ENCODE data around the gene CLDN24.
"Not testable (repeated sequence)": the region's sequence is repeated elsewhere in the genome, so short reads cannot be mapped to it uniquely, and the experiment has no call there.

Gene CLDN24

DNA sequence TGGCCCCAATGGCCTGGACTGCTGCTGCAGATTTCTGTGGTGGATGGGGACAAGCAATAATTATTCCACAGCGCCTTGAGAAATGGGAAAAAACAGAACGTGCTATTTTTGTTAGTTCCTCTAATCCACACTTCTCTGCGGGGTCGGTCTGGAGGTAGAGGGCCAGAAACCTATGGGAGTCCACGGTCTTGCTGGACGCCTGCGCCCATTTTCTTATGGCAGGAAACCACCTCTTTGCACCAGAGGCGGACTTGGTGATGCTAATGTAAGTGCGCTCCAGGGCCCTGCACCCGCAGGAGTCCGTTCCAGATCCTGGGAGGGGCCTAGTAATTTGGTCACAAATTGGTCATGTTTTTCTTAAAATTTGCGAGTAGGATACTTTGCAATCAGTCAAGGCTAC lies 25.9 kb upstream of the CLDN24 start:
- in situ Hi-C loops (cut with HindIII; ENCODE audit: low sequenced_read_pairs): no loop called here

DNA sequence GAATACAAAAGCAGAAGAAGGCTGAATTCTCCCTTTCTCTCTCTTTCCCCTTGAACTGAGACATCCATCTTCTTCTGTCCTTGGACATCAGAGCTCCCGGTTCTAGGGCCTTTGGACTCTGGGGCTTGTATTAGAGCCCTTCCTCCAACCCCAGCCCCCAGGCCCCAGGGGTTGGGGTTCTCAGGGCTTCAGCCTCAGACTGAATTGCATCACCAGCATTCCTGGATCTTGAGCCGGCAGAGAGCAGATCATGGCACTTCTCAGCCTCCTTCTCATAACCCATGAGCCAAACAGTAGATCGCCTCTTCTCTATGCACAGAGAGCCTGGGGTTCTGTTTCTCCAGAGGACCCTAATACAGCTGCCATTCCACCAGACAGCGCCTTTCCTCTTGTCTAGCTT lies 25.3 kb upstream of the CLDN24 start:
- in situ Hi-C loops (cut with HindIII; ENCODE audit: low sequenced_read_pairs): no loop called here

DNA sequence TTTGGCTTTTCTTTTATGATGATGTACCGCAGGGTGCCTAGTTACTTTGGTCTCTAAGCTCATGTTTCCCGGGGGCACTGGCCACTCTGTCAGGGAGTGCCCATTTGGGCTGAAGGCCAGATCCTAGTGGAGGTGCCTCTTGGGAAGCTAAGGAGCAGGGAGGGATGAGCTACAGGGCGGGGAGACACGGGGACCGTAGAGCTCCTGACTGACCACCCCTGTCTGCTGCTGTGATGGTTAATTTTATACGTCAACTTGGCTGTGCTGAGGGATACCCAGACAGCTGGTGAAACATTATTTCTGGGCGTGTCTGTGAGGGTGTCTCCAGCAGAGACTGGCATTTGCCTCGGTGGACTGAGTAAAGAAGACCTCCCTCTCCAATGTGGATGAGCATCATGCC lies 24.9 kb upstream of the CLDN24 start:
- in situ Hi-C loops (cut with HindIII; ENCODE audit: low sequenced_read_pairs): no loop called here

DNA sequence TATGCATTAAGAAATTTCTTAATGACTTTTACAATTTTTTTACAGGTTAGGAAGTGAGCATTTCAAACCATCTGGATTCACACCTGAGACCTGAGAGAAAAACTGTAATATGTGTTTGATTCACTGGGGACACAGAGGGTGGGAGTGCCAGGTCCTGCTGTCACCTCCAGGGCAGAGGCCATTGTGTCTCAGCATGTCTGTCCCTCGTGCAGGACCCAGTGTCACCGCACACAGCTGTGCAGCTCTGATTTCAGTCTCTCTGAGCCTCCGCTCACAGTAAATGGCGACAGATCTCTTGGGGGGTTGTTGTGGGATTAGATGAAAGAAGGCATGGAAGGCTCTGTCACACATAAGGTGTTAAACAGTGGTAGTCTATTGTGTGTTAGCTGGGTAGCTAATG lies 23.0 kb upstream of the CLDN24 start:
- in situ Hi-C loops (cut with HindIII; ENCODE audit: low sequenced_read_pairs): no loop called here

DNA sequence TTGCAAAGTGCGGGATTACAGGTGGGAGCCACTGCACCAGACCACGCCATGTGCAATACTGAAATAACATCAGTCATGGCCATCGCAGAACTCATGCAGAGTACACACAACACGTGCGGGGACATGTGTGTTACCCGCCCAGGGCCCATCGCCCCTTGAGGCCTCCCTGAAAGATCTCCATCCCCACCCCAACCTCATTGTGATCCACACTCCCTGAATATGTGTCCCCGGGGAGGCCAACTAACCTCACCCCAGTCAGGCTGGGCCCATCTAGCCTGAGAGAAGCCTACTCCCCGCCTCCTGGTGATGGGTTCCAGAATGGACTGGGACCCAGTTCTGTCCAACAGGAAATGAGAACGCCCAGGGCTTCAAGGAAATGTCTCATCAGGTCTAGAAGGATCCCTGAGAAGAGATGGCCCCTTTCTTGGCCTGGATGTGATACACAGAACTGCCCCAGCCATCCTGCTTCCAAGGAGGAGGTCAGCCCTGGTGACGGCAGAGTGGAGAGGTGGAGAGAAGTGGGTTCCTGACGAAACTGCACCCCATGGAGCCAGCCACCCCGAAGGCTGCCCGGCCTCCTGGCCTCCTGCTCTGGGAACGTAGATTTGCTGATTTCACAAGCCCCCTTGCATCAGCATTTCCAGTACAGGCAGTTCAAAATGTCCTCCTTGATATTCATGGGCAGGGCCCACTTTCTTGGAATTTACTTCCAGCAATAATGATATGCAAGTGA lies 22.5 kb upstream of the CLDN24 start:
- in situ Hi-C loops (cut with HindIII; ENCODE audit: low sequenced_read_pairs): no loop called here

DNA sequence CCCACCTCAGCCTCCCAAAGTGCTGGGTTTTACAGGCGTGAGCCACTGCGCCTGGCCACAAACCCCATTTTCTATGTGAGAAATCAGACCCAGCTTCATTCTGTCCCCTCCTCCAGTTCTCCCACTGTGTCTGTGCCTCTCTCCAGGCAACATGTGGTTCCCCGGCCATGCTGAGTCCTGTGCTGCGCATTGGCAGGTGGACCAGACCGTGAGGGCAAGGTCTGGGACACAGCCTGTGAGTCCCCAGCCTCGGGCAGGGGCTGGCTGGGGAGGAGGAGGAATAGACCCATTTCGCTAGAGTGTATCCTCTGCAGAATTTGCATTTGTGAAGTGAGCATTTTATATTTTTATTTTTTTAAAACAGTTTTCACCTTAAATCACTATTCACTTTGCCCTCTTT lies 21.5 kb upstream of the CLDN24 start:
- in situ Hi-C loops (cut with HindIII; ENCODE audit: low sequenced_read_pairs): no loop called here

DNA sequence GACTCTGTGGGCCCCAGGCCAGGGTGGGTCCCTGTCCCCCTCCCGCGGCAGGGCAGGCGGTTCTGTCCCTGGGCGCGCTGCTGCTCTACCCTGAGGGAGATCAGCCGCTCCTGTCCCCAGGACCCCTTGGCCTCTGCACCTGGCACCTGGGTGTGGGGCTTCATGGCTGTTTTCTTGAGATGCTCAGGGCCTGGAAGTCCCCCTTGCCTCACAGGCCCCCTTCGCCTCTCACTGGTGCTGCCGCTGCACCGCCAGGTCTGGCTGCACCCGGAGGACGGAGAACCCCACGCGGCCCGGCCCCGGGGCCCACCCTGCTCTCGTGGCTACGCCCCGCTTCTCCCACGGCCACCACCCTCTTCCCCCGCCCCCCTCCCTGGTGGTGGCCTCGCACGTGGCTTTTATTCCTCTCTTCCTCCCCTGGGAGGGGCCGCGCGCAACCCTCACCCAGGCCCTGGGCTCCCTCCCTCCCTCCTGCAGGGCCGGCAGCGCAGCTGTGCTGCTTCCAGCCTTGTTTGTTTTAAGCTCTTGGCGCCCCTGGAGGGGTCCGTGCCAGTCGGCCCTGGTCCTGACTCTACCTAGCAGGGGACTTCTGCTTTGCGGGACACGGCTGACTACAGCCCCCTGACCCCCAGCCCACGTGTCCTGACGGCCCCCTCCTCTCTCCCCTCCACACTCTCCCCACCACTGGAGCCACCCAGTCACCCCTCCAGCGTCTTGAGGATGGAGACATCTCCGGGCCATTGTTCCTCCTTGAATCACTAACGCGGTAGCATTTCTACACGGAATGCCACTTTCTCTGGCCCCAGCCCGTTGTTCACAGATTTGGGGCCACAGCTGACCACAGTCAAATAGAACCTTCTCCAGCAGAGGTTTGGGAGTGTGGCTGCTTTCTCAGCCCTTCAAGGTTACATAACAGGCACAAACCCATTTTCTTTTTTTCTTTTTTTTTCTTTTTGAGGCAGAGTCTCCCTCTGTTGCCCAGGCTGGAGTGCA lies 20.6 kb upstream of the CLDN24 start:
- in situ Hi-C loops (cut with HindIII; ENCODE audit: low sequenced_read_pairs): no loop called here

DNA sequence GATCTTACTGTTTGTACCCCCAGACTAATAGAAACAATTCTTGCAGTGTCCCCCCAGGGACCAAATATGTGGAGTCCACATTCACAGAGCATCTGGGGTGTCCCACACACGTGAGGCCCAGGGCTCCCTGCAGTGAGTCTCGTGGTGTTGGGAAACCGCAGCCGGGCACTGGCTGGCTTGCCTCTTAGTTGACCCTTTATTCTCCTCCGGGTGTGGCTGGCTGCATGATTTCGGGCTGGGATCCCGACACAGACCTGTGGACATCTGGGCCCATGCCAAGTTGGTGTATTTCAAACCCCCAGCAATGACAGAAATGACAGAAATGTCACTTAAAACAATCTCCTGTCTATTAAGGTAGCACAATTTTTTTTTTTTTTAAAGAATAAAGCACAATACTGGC lies 15.6 kb upstream of the CLDN24 start:
- in situ Hi-C loops (cut with HindIII; ENCODE audit: low sequenced_read_pairs): no loop called here

DNA sequence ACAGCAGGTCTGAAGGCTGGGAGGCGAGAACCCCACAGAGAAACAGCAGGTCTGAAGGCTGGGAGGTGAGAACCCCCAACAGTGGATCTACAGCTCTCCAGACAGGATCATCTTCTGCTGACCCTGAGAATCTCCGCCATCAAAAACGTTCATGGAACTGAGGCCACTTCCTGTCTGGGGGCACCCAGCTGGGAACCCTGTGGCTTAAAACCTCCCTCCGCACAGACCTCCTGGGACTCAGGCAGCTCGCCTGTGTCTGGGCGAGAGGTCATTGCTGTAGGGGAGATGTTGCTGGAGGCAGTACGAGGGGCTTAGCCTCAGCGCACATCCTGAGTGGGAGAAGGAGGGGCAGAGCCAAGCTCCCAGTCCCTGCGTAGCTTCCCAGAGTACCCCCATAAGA lies 15.1 kb upstream of the CLDN24 start:
- in situ Hi-C loops (cut with HindIII; ENCODE audit: low sequenced_read_pairs): no loop called here

DNA sequence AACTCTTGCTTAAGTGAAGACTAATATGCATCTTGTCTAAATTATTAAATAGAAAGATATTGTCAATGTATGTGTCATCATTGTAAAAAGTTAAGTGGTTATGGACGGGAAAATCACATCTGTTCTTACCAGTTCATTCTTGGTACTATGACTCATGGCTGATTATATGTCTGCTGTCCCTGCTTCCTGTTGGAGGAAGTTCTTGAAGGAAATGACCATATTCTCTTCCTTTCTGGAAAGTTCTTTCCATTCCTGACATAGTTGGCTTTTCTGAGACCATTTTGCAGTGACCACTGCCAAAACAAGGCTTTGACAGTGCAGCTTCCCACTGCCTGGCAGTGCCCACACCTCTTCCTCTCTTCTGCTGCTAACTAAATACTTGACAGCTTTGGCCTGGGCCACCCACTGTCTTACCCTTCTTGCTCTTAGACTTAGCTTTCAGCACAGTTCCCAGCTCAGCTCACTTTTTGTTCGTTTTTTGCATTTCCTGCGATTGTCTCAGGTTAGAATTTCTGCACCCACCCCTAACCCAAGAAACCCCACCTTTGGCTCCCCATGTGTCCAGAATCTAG lies 13.2 kb upstream of the CLDN24 start:
- in situ Hi-C loops (cut with HindIII; ENCODE audit: low sequenced_read_pairs): no loop called here

DNA sequence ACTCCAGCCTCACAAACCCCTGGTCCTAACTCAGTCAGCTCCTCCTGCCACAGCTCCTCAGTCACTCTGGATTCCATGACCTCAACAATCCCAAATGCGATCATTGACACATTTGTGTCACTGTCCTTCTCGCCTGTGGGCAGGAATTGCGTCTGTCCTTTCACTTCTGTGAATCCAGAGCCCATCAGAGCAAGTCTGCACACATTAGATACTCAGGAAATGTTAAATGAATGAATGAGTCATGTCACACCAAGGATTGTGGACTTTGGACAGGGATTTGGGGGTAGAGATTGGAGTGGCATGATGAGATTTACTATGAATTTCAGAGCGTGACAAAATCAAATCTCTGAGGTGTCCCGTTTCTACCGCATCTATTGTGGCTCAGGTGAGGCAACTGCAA lies 11.8 kb upstream of the CLDN24 start:
- in situ Hi-C loops (cut with HindIII; ENCODE audit: low sequenced_read_pairs): no loop called here

DNA sequence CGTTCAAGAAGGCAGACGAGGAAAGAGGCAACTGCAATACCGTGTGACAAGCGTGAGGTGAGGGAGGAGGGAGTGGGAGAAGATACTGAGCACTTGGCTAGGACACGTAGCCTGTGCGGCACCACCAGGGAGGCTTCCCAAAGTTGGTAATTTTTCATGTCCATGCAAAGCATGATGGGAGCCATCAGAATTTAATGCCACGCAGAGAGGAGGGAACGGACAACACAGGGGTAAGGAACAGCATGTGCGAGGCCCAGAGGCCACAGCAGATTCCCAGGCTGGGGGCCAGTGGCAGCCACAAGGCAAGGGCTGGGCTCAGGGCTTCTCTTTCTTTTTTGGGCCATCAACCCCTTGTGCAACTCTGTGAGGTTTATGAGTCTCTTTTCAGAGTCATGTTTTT lies 11.0 kb upstream of the CLDN24 start:
- in situ Hi-C loops (cut with HindIII; ENCODE audit: low sequenced_read_pairs): no loop called here

DNA sequence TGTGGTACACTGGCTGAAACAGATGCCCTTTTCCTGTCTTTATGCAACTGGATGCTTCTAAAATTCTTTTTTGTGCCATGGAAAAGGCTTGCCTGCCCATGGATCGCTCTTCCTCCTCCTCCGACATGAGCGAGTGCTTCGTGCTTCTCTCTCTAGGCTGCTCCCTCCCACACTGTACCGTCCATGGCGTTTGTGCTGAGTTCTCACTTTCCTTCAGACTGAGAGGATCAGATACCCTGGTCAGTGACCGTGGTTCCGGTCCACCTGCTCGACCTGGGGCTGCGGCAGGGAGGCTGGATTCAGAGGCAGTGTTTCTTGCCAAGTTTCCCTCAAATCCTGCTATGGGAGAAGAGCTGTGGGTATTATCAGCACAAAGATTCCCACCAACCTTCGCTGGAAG lies 10.2 kb upstream of the CLDN24 start:
- in situ Hi-C loops (cut with HindIII; ENCODE audit: low sequenced_read_pairs): no loop called here

DNA sequence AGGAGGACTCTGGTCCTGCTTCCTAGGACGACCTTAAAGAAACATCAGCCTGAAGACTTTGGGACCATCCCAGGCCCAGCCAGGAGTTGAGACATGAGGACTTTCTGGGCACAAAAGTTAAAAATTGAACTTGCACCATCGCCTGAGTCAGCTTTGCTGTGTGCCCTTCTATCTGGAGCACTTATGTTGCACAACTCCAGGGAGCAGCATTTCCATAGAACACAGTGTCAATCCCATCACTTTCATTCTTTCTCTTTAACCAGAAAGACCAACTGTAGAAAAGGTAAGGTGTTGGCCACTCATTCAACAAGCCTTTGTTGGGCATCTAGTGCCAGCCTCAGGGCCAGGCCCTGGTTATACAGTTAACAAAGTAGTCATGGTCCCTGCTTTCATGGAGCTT lies 8.6 kb upstream of the CLDN24 start:
- in situ Hi-C loops (cut with HindIII; ENCODE audit: low sequenced_read_pairs): no loop called here

DNA sequence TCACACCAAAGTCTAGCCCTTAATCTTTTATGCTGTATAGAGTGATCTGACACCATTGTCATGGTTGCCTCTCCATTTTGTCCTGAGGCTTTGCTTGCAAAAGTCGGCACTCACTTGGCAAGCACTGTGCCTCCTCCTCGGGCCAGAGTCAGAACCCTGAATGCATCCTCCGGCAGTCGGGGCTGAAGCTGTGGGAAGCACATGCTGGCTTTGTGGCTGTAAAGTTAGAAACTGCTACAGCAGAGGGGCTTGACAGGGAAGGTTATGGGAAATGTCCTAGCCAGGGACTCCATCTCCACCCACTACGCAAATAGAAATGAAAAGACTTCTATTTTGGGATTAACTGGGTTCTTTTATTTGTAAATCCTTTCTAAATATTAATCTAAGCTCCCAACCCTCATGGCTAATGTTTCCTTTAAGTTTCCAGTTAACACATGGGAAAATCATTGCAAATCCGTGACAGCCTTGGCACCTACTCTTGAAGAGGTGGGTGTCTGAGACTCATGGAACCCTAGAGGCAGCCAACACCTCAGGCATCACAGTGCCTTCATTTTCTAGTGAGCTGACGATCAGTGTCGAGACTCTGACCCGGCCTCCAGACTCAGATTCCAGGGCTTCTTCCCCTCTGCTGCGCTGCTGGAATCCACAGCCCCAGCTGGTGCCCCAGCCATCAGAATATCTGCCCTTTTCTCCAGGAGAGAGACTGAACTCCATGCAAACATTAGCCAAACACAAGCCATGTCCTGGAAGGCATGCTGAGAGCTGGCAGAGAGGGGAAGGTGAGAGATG lies 7.9 kb upstream of the CLDN24 start:
- in situ Hi-C loops (cut with HindIII; ENCODE audit: low sequenced_read_pairs): no loop called here

DNA sequence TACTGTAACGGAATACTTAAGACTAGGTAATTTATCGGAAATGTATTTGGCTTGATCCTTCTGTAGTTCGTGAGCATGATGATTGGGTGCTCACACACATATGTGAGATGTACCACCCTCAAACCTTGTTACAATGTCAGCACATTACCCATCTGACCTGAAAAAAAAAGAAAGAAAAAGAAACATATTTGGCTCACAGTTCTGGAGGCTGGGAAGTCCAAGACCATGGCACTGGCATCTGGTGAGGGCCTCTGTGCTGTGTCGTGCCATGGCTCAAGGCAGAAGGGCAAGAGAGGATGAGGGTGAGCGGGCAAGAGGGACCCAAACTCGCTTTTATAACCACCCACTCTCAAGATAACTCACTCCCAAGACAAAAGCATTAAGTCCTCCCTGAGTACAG lies 7.0 kb upstream of the CLDN24 start:
- in situ Hi-C loops (cut with HindIII; ENCODE audit: low sequenced_read_pairs): no loop called here

DNA sequence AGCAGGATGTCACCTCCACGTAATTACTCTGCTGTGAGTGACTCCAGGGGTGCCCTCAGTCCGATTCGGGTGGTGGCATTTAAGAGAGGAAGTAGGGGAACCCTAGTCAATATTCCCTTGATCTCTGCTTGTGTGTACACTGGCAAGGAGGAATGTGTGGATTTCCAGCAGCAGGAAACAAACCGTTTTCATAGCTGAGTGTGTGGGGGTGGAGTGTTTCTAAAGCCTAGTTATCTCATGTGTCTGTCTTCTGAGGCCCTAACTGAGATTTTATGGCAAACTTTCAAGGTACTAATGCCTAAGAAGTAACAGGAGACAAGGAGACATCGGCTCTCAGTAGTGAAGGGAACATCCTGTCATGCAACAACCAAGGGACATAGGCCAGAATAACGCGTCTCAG lies 6.6 kb upstream of the CLDN24 start:
- in situ Hi-C loops (cut with HindIII; ENCODE audit: low sequenced_read_pairs): no loop called here

DNA sequence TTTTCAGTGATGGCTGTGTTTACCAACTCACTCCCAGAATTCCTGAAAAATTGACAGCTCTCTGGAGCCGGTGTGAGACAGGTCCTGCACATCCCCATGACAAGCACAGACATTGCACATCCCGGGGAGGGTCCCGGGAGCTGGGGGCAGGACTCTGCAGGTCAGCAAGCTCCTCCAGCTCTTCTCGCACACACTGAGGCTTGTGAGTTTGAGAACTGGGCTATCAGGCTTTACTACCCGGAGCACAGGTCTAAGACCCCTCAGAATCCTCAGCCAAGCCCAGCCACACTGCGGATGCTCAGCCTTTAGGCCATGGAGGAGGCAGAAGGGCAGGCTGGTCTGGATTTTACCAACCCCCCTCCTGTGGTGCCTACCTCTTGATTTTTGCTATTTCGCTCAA lies 5.6 kb upstream of the CLDN24 start:
- in situ Hi-C loops (cut with HindIII; ENCODE audit: low sequenced_read_pairs): no loop called here

DNA sequence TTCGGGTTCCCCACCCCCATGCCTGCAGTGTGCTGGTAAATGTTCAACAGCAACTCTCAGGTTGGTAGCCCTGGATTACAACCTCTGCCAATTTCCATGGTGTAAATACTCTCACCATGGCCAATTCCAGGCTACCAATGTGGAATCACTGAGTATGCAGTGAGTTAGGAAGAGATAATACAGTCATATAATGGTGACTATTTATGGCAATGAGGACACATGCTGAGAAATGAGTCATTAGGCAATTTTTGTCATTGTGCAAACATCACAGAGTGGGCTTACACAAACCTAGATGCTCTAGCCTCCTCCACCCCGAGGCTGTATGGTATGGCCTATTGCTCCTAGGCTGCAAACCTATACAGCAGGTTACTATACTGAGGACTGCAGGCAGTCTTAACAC lies 4.6 kb upstream of the CLDN24 start:
- in situ Hi-C loops (cut with HindIII; ENCODE audit: low sequenced_read_pairs): no loop called here

DNA sequence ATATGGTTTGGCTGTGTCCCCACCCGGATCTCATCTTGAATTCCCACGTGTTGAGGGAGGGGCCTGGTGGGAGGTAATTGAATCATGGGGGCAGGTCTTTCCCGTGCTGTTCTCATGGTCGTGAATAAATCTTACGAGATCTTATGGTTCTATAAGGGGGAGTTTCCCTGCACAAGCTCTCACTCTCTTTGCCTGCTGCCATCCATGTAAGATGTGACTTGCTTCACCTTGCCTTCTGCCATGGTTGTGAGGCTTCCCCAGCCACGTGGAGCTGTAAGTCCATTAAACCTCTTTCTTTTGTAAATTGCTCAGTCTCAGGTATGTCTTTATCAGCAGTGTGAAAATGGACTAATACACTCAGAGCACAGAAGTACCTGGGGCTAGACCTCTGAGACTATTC lies 4.2 kb upstream of the CLDN24 start:
- in situ Hi-C loops (cut with HindIII; ENCODE audit: low sequenced_read_pairs): not testable (repeated sequence)

DNA sequence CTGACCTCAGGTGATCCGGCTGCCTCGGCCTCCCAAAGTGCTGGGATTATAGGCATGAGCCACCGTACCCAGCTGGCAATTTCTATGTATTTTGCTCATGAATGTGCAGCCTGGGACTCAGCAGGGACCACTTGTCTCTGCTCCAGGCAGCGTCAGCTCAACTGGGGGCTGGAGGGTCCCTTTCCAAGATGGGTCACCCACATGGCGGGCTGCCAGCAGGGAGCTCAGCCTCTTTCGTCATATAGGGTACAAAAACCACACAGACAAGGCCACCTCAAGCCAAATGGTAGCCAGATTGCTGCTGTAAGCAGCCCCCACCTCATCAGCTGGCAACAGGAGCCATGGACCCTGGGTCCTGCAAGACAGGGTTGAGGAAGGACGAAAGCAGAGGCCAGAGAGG lies 2.4 kb upstream of the CLDN24 start:
- in situ Hi-C loops (cut with HindIII; ENCODE audit: low sequenced_read_pairs): loop anchor here (5.0 kb wide), 1 partner anchor 33 kb away; no protein-coding TSS in a partner anchor
